Immature natural killer cell (primary cell): ENCODE measurements around the gene RPS13. TPM values are rescaled to one million over a fixed set of nuclear protein-coding genes. Genes with fewer than 3 reads are reported as not detected.
"Not testable (repeated sequence)": the region's sequence is repeated elsewhere in the genome, so short reads cannot be mapped to it uniquely, and the experiment has no call there.

ENCODE experiments used
- DNase-seq, 3 donors: peaks; one replicate each; pipeline ENCODE4 v3.0.0; 2022; ENCODE audit warnings: mixed read lengths in 1 of 3
- H3K27ac Mint-ChIP-seq, 6 donors: one replicate each; pipeline ENCODE4 v1.8.0; 2020; ENCODE audit warnings: mixed read lengths in 6 of 6, mild to moderate bottlenecking in 5 of 6, inconsistent platforms in 4 of 6, moderate library complexity in 3 of 6
- H3K27me3 Mint-ChIP-seq, 3 donors: one replicate each; pipeline ENCODE4 v1.8.0; 2020 to 2021; ENCODE audit warnings: low read depth in 3 of 3, mild to moderate bottlenecking in 3 of 3, mixed read lengths in 3 of 3, moderate library complexity in 3 of 3, inconsistent platforms in 1 of 3
- H3K36me3 Mint-ChIP-seq, 3 donors: one replicate each; pipeline ENCODE4 v1.8.0; 2020; ENCODE audit warnings: mixed read lengths in 3 of 3, inconsistent platforms in 2 of 3, mild to moderate bottlenecking in 2 of 3
- H3K4me1 Mint-ChIP-seq, 2 donors: one replicate each; pipeline ENCODE4 v1.8.0; 2020; ENCODE audit warnings: inconsistent platforms in 2 of 2, mild to moderate bottlenecking in 2 of 2, mixed read lengths in 2 of 2, moderate library complexity in 1 of 2
- H3K4me3 Mint-ChIP-seq, 5 donors: one replicate each; pipeline ENCODE4 v1.8.0; 2020; ENCODE audit warnings: mild to moderate bottlenecking in 5 of 5, mixed read lengths in 5 of 5, inconsistent platforms in 3 of 5, moderate library complexity in 3 of 5
- H3K9me3 Mint-ChIP-seq, 6 donors: one replicate each; pipeline ENCODE4 v1.8.0; 2020; ENCODE audit warnings: mild to moderate bottlenecking in 6 of 6, mixed read lengths in 6 of 6, inconsistent platforms in 4 of 6, moderate library complexity in 3 of 6
- polyA plus RNA-seq, 3 donors: library from polyadenylated mRNA; unstranded; fragments of 300-500 nt; fragmentation: Illumina TruSeq; gene quantifications; one replicate each; pipeline ENCODE4 v1.2.3, GENCODE V29; 2021

The RPS13 gene
- polyA plus RNA-seq, 3 donors from 2014 or later, result 720 to 1,050 (median 777) TPM

- Mint-ChIP-seq H3K27ac (peak overlapping the region in 4 of 6 donors; percentile 2 to 66 (median 62)), H3K4me1 (peaks cover 38 to 50% of the 10 kb centered on the region in 2 donors), H3K36me3 (peaks cover 12 to 21% (median 19%) of the 10 kb centered on the region in 3 donors), H3K27me3 (peaks cover 2 to 7% (median 5%) of the 10 kb centered on the region in 3 donors), H3K4me3 (no peak overlapping the region), H3K9me3 (no peaks in the 10 kb centered on the region)
- DNase-seq, result no peak
Observed at GRCh38 chr11:17073370-17074027, 4.0 kb downstream of the RPS13 start.

GRCh38 chr11:17067417-17067816 lies 10.1 kb downstream of the RPS13 start:
- no peak for DNase-seq
- Mint-ChIP-seq H3K27ac (peak overlapping the region in 1 of 6 donors; percentile 13), H3K27me3 (peaks cover 0 to 5% (median 0%) of the 10 kb centered on the region in 3 donors), H3K36me3 (peaks cover 0 to 4% (median 0%) of the 10 kb centered on the region in 3 donors), H3K9me3 (no peaks in the 10 kb centered on the region), H3K4me3 (no peak overlapping the region), H3K4me1 (no peaks in the 10 kb centered on the region)

DNA sequence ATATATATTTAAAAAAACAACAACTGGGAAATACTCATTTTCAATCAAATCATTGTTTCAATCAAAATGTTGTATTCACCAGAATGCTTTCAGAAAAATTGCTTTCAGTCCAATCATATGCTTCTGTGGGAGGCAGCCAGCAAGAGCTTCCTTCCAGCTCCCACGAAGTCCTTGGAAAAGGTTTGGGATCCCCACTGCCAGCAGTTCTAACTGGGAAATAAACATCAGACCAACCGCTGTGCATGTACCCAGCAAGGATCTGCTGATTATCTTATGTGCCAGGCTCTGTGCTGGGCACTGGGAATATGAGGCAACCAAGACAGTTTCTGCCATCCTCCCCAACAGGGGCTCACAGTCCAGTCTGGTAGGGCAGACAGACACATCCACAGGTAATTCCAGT lies 10.8 kb downstream of the RPS13 start:
- H3K4me3 Mint-ChIP-seq, result no peak overlapping the region
- H3K36me3 Mint-ChIP-seq, result peaks cover 0 to 4% (median 0%) of the 10 kb centered on the region in 3 donors
- H3K27ac Mint-ChIP-seq, result no peak overlapping the region
- DNase-seq, result no peak
- no peaks in the 10 kb centered on the region for H3K9me3 Mint-ChIP-seq
- H3K27me3 Mint-ChIP-seq, result peaks cover 0 to 5% (median 0%) of the 10 kb centered on the region in 3 donors
- H3K4me1 Mint-ChIP-seq, result no peaks in the 10 kb centered on the region

GRCh38 chr11:17063171-17064002 lies 14.1 kb downstream of the RPS13 start:
- Mint-ChIP-seq H3K9me3 (peaks cover 0 to 3% (median 0%) of the 10 kb centered on the region in 6 donors), H3K27me3 (peaks cover 0 to 6% (median 0%) of the 10 kb centered on the region in 3 donors)

GRCh38 chr11:17051146-17051545 lies 26.3 kb downstream of the RPS13 start:
- H3K27me3 Mint-ChIP-seq, H3K9me3 Mint-ChIP-seq, H3K36me3 Mint-ChIP-seq, H3K4me3 Mint-ChIP-seq, DNase-seq, H3K4me1 Mint-ChIP-seq: not testable (repeated sequence)
- peak overlapping the region in 1 of 6 donors; percentile 39 for H3K27ac Mint-ChIP-seq

More at GRCh38 chr11:17063171-17064002, 14.1 kb downstream of the RPS13 start:
- H3K36me3 Mint-ChIP-seq, result peaks cover 0 to under 1% (median 0%) of the 10 kb centered on the region in 3 donors
- H3K4me1 Mint-ChIP-seq, result no peaks in the 10 kb centered on the region
- H3K27ac Mint-ChIP-seq, result peak overlapping the region in 1 of 6 donors; percentile 30
- H3K4me3 Mint-ChIP-seq, result no peak overlapping the region
- DNase-seq, result peak; percentile 25 to 45 (median 31)

GRCh38 chr11:17048491-17048890 lies 29.0 kb downstream of the RPS13 start:
- H3K27me3 Mint-ChIP-seq, H3K9me3 Mint-ChIP-seq, H3K27ac Mint-ChIP-seq, H3K4me1 Mint-ChIP-seq, DNase-seq, H3K36me3 Mint-ChIP-seq, H3K4me3 Mint-ChIP-seq: not testable (repeated sequence)

DNA sequence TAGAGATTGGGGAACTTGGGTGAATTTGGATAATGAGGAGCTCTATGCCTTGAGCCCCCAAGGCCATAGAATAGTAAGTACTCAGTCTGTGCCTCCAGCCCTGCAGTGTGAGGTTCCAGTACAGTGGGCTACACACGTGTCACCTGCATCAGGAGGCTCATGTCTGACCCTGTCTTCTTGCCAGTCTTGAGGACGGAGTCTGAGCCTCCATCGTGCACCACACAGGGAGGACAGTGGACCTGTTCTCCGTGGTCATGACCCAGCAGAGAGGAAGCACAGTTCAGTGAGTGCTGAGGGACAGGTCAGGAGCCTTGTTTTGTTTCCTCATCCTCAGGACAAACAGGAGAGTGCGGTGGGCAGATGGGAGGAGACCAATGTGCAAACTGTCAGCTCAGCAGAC lies 30.8 kb downstream of the RPS13 start:
- H3K27me3 Mint-ChIP-seq, result peaks cover 0 to 7% (median 0%) of the 10 kb centered on the region in 3 donors
- no peak overlapping the region for H3K27ac Mint-ChIP-seq
- no peaks in the 10 kb centered on the region for H3K4me1 Mint-ChIP-seq
- no peak for DNase-seq
- H3K9me3 Mint-ChIP-seq, result no peaks in the 10 kb centered on the region
- H3K4me3 Mint-ChIP-seq, result no peak overlapping the region
- H3K36me3 Mint-ChIP-seq, result no peaks in the 10 kb centered on the region

GRCh38 chr11:17036666-17037658 lies 40.5 kb downstream of the RPS13 start:
- no peak overlapping the region for H3K4me3 Mint-ChIP-seq
- DNase-seq, result no peak
- H3K4me1 Mint-ChIP-seq, result no peaks in the 10 kb centered on the region
- H3K27me3 Mint-ChIP-seq, result peaks cover 3 to 21% (median 5%) of the 10 kb centered on the region in 3 donors
- H3K36me3 Mint-ChIP-seq, result peaks cover 0 to 7% (median 7%) of the 10 kb centered on the region in 3 donors
- peaks cover 0 to 5% (median 0%) of the 10 kb centered on the region in 6 donors for H3K9me3 Mint-ChIP-seq
- no peak overlapping the region for H3K27ac Mint-ChIP-seq

GRCh38 chr11:17034027-17034426 lies 43.4 kb downstream of the RPS13 start:
- not testable (repeated sequence) for DNase-seq, H3K4me1 Mint-ChIP-seq, H3K9me3 Mint-ChIP-seq, H3K27ac Mint-ChIP-seq, H3K4me3 Mint-ChIP-seq, H3K36me3 Mint-ChIP-seq
- H3K27me3 Mint-ChIP-seq, result peaks cover 2 to 15% (median 6%) of the 10 kb centered on the region in 3 donors

DNA sequence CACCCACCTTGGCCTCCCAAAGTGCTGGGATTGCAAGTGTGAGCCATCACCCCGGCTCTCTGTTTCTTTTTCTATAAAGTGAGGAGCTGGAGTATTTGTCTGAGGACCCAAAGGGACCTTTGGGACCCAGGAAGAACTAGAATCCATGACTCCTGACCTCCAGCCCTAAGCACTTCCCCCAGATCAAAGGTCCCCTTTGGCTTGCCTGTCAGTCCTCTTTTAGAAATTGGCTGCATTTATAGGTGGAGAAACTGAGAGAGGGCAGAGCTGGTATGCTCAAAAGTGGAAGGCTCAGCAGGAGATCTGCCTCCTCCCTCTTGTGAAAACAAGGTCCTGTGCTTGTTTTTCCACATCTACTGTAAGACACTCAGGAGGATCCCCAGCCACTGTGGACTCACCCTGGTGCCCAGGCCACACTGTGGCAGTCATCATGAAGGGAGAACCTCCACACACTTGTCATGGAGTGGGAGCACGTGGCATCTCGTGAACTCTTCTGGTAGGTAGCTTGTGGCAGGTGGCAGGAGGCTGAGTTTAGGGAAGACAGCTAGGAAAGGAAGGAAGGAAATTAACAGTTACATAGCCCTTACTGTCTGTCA lies 50.9 kb downstream of the RPS13 start:
- H3K27ac Mint-ChIP-seq, result no peak overlapping the region
- no peak overlapping the region for H3K4me3 Mint-ChIP-seq
- no peak for DNase-seq
- peaks cover 3 to 4% (median 4%) of the 10 kb centered on the region in 3 donors for H3K27me3 Mint-ChIP-seq
- no peaks in the 10 kb centered on the region for H3K36me3 Mint-ChIP-seq
- H3K4me1 Mint-ChIP-seq, result no peaks in the 10 kb centered on the region
- no peaks in the 10 kb centered on the region for H3K9me3 Mint-ChIP-seq

GRCh38 chr11:17024924-17025323 lies 52.5 kb downstream of the RPS13 start:
- H3K9me3 Mint-ChIP-seq, result no peaks in the 10 kb centered on the region
- H3K27ac Mint-ChIP-seq, result no peak overlapping the region
- H3K4me3 Mint-ChIP-seq, result no peak overlapping the region
- peaks cover 0 to 4% (median 0%) of the 10 kb centered on the region in 3 donors for H3K36me3 Mint-ChIP-seq
- no peak for DNase-seq
- no peaks in the 10 kb centered on the region for H3K4me1 Mint-ChIP-seq
- peaks cover 1 to 4% (median 3%) of the 10 kb centered on the region in 3 donors for H3K27me3 Mint-ChIP-seq
